ENCODE results near the gene SMARCC1.

SMARCC1 gene

GRCh38 chr3:47592066-47592795, 189.5 kb downstream of the SMARCC1 start:
- no peak overlapping the region for H3K27ac ChIP-seq

GRCh38 chr3:47590216-47590615, 191.5 kb downstream of the SMARCC1 start:
- peaks cover 96% of the 10 kb centered on the region for H3K36me3 ChIP-seq
- TF ChIP-seq CTCF (IDR thresholded peaks at IDR 0.05; ENCODE audit: low read depth, low read length): no peak
- H3K27ac ChIP-seq: no peak overlapping the region
- no peak overlapping the region for H3K4me3 ChIP-seq (ENCODE audit: low read depth, low read length)
- H3K27me3 ChIP-seq (ENCODE audit: insufficient read depth, low read depth, severe bottlenecking): no peaks in the 10 kb centered on the region
- DNase-seq: no peak
- no peaks in the 10 kb centered on the region for H3K9me3 ChIP-seq (ENCODE audit: severe bottlenecking)

More at GRCh38 chr3:47592066-47592795, 189.5 kb downstream of the SMARCC1 start:
- Histone ChIP-seq H3K9me3 (ENCODE audit: severe bottlenecking) (no peaks in the 10 kb centered on the region), H3K27me3 (ENCODE audit: insufficient read depth, low read depth, severe bottlenecking) (no peaks in the 10 kb centered on the region), H3K4me3 (ENCODE audit: low read depth, low read length) (no peak overlapping the region), H3K36me3 (peaks cover 83% of the 10 kb centered on the region)
- TF ChIP-seq CTCF (IDR thresholded peaks at IDR 0.05; ENCODE audit: low read depth, low read length): no peak
- no peak for DNase-seq

GRCh38 chr3:47588587-47588986, 193.1 kb downstream of the SMARCC1 start:
- no peak for DNase-seq
- Histone ChIP-seq H3K27ac (no peak overlapping the region), H3K36me3 (peaks cover 87% of the 10 kb centered on the region), H3K9me3 (ENCODE audit: severe bottlenecking) (no peaks in the 10 kb centered on the region), H3K27me3 (ENCODE audit: insufficient read depth, low read depth, severe bottlenecking) (no peaks in the 10 kb centered on the region), H3K4me3 (ENCODE audit: low read depth, low read length) (no peak overlapping the region)
- TF ChIP-seq CTCF (IDR thresholded peaks at IDR 0.05; ENCODE audit: low read depth, low read length): no peak

- Histone ChIP-seq H3K9me3 (ENCODE audit: severe bottlenecking) (no peaks in the 10 kb centered on the region), H3K27me3 (ENCODE audit: insufficient read depth, low read depth, severe bottlenecking) (no peaks in the 10 kb centered on the region), H3K4me3 (ENCODE audit: low read depth, low read length) (no peak overlapping the region), H3K36me3 (peaks cover 81% of the 10 kb centered on the region), H3K27ac (no peak overlapping the region)
- no peak for DNase-seq
- no peak for TF ChIP-seq CTCF (IDR thresholded peaks at IDR 0.05; ENCODE audit: low read depth, low read length)
Measured at GRCh38 chr3:47588053-47588452, 193.6 kb downstream of the SMARCC1 start.

GRCh38 chr3:47586746-47587145, 194.9 kb downstream of the SMARCC1 start:
- no peak for DNase-seq
- H3K27me3 ChIP-seq (ENCODE audit: insufficient read depth, low read depth, severe bottlenecking): no peaks in the 10 kb centered on the region
- no peak for TF ChIP-seq CTCF (IDR thresholded peaks at IDR 0.05; ENCODE audit: low read depth, low read length)
- no peak overlapping the region for H3K4me3 ChIP-seq (ENCODE audit: low read depth, low read length)
- H3K36me3 ChIP-seq: peaks cover 70% of the 10 kb centered on the region
- H3K9me3 ChIP-seq (ENCODE audit: severe bottlenecking): peaks cover 3% of the 10 kb centered on the region
- H3K27ac ChIP-seq: no peak overlapping the region

All from WERI-Rb-1 (cell line).